Cerebellar cortex (tissue), 1 donor: Measurements from ENCODE around the gene SAMM50.
A peak's percentile ranks its signal among the peaks of the same experiment; 100 is the strongest.

Experiments used
- DNase-seq: peaks from one replicate; pipeline ENCODE4 v3.0.0-alpha.2; 2015; ENCODE audit warnings: low spot score

The SAMM50 gene

DNA sequence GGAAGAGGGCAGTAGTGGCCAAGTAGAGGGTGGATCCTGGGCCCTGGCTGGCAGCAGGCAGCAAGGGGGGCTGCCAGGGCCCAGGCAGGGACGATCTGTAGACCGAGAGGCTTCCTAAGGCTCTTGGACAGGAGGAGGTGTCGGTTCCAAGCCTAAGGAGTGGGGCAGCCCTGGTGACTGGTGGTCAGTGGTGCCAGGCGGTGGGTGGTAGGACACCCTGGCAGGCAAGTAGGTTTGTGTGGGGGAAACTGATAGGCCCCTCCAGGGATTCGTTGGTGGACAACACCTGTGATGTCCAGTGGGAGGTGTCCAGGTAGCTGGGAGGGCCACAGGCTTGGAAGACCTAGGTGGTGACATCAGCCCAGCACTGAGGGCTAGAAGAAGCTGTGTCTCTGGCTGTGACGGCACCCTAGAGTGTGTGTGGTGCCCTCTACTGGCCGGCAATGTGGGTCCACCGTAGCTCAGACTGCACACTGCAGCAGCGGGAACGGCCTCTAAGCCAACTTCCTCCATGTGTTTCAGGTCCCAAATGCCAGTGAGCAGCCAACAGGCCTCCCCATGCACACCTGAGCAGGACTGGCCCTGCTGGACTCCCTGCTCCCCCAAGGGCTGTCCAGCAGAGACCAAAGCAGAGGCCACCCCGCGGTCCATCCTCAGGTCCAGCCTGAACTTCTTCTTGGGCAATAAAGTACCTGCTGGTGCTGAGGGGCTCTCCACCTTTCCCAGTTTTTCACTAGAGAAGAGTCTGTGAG is 9.4 kb upstream of the SAMM50 start:
- peak; percentile 56 for DNase-seq

GRCh38 chr22:43946384-43946667 is 8.9 kb upstream of the SAMM50 start:
- no peak for DNase-seq

- DNase-seq, result no peak
Measured at GRCh38 chr22:43948836-43949406, 6.3 kb upstream of the SAMM50 start.

DNA sequence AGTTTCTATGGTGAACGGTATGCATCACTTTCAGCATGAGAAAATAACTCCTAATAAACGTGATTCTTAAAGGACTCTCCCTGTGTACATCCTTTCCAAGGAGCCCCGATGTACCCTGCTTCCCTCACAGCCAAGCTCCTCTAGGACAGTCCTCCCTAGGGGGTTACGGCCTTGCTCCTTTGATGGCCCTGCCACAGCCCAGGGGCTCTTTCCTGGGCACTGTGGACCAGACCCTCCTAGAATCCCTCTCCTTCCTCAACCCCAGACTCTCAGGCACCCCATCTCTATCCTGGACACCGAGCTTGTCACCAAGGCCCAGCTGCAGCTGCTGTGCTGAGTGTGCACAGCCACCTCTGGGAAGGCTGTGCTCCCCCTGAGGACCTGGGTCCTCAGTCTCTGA is 3.9 kb upstream of the SAMM50 start:
- DNase-seq, result no peak

DNA sequence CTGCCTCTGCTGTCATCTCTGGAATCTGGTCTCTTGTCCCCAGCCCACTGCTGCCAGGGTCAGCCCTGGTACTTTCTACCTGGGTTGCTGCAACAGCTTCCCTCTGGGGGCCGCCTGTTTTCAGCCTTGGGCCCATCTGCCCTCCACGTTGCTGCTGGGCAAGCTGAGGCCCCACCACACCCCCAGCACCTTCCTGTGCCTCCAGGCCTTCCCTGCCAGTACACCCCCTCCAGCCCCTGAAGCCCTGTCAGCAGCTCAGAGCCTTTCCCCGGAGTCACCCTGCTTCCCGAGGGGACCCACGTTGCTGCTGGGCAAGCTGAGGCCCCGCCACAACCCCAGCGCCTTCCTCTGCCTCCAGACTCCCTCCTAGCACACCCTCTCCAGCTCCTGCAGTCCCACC is 3.3 kb upstream of the SAMM50 start:
- DNase-seq, result no peak

GRCh38 chr22:43953988-43954785 is 1.1 kb upstream of the SAMM50 start:
- no peak for DNase-seq

GRCh38 chr22:43955883-43956782 is 891 bp downstream of the SAMM50 start:
- no peak for DNase-seq

DNA sequence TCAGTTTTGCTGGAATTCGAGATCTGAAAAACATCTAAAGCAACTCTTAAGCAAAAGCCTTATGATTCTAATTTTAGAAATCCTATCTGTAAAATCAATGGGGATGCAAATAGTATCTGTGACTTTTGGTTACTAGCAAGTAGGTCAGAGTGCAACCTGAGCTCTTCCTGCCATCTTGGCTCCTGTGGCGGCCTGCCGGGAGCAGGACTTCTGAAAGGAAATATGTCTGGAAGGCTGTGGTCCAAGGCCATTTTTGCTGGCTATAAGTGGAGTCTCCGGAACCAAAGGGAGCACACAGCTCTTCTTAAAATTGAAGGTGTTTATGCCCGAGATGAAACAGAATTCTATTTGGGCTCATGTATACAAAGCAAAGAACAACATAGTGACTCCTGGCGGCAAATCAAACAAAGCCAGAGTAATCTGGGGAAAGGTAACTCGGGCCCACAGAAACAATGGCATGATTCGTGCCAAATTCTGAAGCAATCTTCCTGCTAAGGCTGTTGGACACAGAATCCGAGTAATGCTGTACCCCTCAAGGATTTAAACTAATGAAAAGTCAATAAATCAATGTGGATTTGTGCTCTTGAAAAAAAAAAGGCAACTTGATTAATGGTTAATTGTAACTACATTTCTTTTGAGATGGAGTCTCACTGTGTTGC is 1.7 kb downstream of the SAMM50 start:
- no peak for DNase-seq

- DNase-seq, result no peak
Measured at GRCh38 chr22:43957871-43958270, 2.6 kb downstream of the SAMM50 start.

DNA sequence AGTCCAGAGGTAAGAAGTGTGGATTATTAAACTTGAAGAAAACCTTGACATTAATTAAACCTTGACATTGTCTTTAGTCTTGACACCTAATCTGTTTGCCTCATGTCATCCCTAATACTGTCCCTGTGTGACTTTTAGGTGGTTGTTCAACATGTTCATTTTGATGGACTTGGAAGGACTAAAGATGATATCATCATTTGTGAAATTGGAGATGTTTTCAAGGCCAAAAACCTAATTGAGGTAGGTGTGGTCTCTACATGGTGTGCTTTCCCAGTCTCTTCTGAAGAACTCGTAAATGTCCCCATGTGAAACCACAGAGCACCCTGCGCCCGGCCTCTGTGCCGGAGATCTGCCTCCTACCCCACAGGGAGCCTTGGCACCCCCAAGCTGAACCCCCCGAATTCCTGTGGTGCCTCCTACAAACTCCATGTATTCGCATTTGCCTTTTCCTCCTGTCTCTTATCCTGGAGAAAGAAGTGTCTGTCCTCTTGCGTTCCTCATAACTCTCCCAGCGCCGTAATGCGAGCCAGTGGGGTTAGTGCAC is 9.1 kb downstream of the SAMM50 start:
- DNase-seq, result no peak

DNA sequence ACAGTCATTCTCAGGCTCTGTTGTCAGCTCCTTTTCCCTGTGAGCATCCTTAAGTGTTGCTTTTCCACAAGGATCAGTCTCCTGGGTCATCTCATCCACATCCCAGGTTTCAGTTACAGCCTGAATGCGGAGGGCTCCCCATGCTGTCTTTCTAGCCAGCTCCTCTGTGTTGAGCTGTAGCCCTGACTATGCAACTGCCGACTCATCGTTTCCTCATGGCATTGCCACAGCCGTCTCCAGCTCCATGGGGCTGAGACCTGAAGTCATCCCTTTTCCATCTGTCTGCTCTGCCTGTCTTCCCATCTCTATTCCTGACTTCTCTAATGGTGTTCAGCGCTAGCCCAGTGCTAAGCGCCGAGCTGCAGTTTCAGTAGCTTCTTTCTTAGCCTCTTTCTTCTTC is 11.8 kb downstream of the SAMM50 start:
- DNase-seq, result no peak

DNA sequence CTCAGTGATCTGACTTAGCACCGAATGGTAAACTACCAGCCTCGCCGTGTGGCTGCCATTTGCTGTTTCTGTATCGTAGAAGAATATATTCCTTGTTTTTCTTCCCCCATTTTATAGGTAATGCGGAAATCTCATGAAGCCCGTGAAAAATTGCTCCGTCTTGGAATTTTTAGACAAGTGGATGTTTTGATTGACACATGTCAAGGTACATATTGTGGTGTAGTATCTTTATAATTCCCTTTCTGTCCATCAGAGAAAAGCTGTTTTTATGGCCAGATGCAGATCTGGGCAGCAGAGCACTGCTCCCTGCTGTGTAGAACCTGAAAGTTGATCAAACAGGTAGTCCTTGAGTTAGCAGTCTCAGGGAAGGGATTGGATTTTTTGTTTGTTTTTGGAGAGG is 13.4 kb downstream of the SAMM50 start:
- no peak for DNase-seq

- DNase-seq, result no peak
Measured at GRCh38 chr22:43969021-43969878, 14.0 kb downstream of the SAMM50 start.

DNA sequence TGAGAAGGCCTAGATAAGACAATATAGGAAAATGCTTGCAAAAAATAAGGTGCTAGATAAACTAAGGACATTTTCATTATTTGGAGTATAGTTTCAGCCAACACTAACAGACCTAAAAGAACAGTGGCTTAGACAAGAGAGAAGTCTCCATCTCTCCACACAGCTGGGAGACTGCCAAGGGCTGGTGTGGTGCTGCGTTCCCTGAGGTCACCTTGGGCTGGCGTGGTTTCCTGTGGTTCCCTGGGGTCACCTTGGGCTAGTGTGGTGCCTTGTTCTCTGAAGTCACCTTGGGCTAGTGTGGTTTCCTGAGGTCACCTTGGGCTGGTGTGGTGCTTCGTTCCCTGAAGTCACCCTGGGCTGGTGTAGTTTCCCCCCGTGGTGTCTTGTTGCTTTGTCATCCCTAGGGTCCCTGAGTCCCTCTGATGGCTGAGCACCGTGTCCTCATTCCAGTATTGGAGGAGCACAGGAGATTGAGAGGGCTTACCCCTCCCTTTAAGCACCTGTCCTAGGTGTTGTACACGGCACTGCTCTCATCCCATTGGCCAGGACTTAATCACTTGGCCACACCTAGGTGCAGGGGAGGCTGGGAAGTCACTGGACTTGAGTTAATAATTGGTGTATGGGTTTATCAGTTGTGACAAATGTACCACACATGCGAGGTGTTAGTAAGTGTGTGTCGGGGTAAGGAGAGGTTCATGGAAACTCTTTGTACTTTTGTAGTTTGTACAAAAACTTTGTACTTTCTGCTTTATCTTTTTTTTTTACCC is 14.9 kb downstream of the SAMM50 start:
- no peak for DNase-seq

GRCh38 chr22:43971112-43971511 is 15.9 kb downstream of the SAMM50 start:
- DNase-seq, result no peak

- no peak for DNase-seq
Measured at GRCh38 chr22:43972931-43973462, 17.8 kb downstream of the SAMM50 start.

DNA sequence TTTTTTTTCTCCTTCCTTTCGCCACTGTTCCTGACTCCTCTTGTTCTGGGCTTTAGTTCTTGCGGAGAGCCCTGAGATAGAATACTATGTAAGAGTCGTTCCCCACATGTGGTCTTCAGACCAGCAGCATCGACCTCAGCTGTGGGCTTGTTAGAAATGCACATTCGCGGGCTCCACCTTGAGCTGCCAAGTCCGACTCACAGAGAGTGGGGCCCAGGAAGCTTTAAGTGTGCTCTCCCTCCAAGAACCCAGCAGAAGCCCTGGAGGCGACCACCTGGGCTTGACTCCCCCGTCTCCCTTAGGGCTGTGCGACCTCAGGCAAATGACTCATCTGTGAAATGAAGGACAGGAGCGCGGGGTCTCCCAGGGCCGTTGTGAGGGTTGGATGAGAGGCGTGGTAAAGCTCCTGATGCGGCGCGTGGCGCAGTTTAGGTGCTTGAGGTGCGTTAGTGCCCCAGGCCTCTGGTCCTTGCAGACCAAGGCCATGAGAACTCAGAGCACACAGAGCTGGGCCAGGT is 18.8 kb downstream of the SAMM50 start:
- DNase-seq, result no peak

DNA sequence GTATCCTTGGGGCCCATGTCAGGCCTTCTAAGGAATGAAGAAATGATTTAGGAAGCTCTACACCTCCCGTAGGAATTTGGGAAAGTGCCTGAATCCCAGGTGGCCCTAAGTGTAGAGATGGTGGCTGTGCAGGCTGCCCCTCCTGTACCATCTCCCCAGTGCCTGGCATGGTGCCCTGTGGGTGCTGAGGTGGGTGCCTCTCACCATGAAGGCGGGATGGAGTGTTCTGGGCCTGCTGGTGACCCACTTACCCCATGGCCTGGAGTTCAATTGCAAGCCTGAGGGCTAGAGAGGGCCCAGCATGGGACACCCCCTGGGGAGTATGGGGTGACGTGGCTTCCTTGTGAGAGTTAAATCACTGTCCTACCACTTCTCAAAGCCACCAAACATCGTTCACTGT is 19.8 kb downstream of the SAMM50 start:
- no peak for DNase-seq
